H9 (cell line): ENCODE results near the gene KIF7. TPM values are rescaled to one million over a fixed set of nuclear protein-coding genes. Genes with fewer than 3 reads are reported as not detected.

Experiments used
- DNase-seq: peaks from one replicate; pipeline ENCODE4 v3.0.0-alpha.2; 2017
- H2AFZ ChIP-seq: one replicate; pipeline ENCODE4 v1.6.1; 2013; ENCODE audit warnings: mild to moderate bottlenecking, low read length, control low read depth, moderate library complexity
- H2AK5ac ChIP-seq: 2 replicates; pipeline ENCODE4 v1.6.1; 2013; ENCODE audit warnings: low read length, control low read depth, mixed read lengths; ENCODE audit not compliant: insufficient read length
- H2BK120ac ChIP-seq: one replicate; pipeline ENCODE4 v1.6.1; 2013; ENCODE audit warnings: low read depth, mild to moderate bottlenecking, low read length, control low read depth, inconsistent platforms; ENCODE audit not compliant: poor library complexity, severe bottlenecking
- H2BK12ac ChIP-seq: 2 replicates; pipeline ENCODE4 v1.6.1; 2013; ENCODE audit warnings: low read length, control low read depth, mixed read lengths, low read depth; ENCODE audit not compliant: insufficient read length
- H2BK15ac ChIP-seq: 2 replicates; pipeline ENCODE4 v1.6.1; 2013; ENCODE audit warnings: low read depth, low read length, control low read depth
- H2BK20ac ChIP-seq: one replicate; pipeline ENCODE4 v1.6.1; 2013; ENCODE audit warnings: low read depth, mild to moderate bottlenecking, low read length, control low read depth, inconsistent platforms; ENCODE audit not compliant: poor library complexity, severe bottlenecking
- H2BK5ac ChIP-seq: 2 replicates; pipeline ENCODE4 v1.6.1; 2013; ENCODE audit warnings: low read length, control low read depth, mixed read lengths; ENCODE audit not compliant: insufficient read length
- H3K14ac ChIP-seq: 2 replicates; pipeline ENCODE4 v1.6.1; 2013; ENCODE audit warnings: low read length, control low read depth; ENCODE audit not compliant: insufficient read depth
- H3K18ac ChIP-seq: 2 replicates; pipeline ENCODE4 v1.6.1; 2013; ENCODE audit warnings: low read depth, mild to moderate bottlenecking, mixed read lengths, low read length, control low read depth; ENCODE audit not compliant: insufficient read length
- H3K23ac ChIP-seq: 2 replicates; pipeline ENCODE4 v1.6.1; 2013; ENCODE audit warnings: low read length, control low read depth, mixed read lengths, low read depth; ENCODE audit not compliant: insufficient read length
- H3K23me2 ChIP-seq: 2 replicates; pipeline ENCODE4 v1.6.1; 2013; ENCODE audit warnings: low read depth, mild to moderate bottlenecking, mixed read lengths, low read length, control low read depth; ENCODE audit not compliant: insufficient read length, poor library complexity, severe bottlenecking
- H3K27ac ChIP-seq: 2 replicates; pipeline ENCODE4 v1.5.1; 2013; ENCODE audit warnings: low read length, control low read depth, mixed read lengths, low read depth; ENCODE audit not compliant: insufficient read length
- H3K27me3 ChIP-seq: 2 replicates; pipeline ENCODE4 v1.6.1; 2013; ENCODE audit warnings: low read length, control low read depth, inconsistent platforms; ENCODE audit not compliant: insufficient read depth
- H3K4ac ChIP-seq: 2 replicates; pipeline ENCODE4 v1.6.1; 2013; ENCODE audit warnings: low read depth, mild to moderate bottlenecking, control low read depth, inconsistent platforms, low read length, moderate library complexity
- H3K4me1 ChIP-seq: 2 replicates; pipeline ENCODE4 v1.6.1; 2013; ENCODE audit warnings: low read length, control low read depth, inconsistent platforms; ENCODE audit not compliant: insufficient read depth
- H3K4me2 ChIP-seq: 2 replicates; pipeline ENCODE4 v1.6.1; 2013; ENCODE audit warnings: low read length, control low read depth, mixed read lengths; ENCODE audit not compliant: insufficient read length, insufficient read depth
- H3K56ac ChIP-seq: 2 replicates; pipeline ENCODE4 v1.6.1; 2013; ENCODE audit warnings: low read depth, mild to moderate bottlenecking, mixed read lengths, low read length, control low read depth; ENCODE audit not compliant: insufficient read length
- H3K79me1 ChIP-seq: 2 replicates; pipeline ENCODE4 v1.6.1; 2013; ENCODE audit warnings: low read depth, mild to moderate bottlenecking, moderate library complexity, low read length, control low read depth, inconsistent platforms; ENCODE audit not compliant: insufficient read depth, poor library complexity, severe bottlenecking
- H3K79me2 ChIP-seq: 2 replicates; pipeline ENCODE4 v1.6.1; 2013; ENCODE audit warnings: low read length, control low read depth, inconsistent platforms; ENCODE audit not compliant: insufficient read depth
- H3K9ac ChIP-seq: 2 replicates; pipeline ENCODE4 v1.6.1; 2013; ENCODE audit warnings: low read length, control low read depth, mixed read lengths; ENCODE audit not compliant: insufficient read length; ENCODE audit errors: extremely low read depth
- H3K9me3 ChIP-seq: one replicate; pipeline ENCODE4 v1.6.1; 2013; ENCODE audit warnings: low read depth, low read length, inconsistent platforms; ENCODE audit not compliant: control insufficient read depth
- H3T11ph ChIP-seq: one replicate; pipeline ENCODE4 v1.6.1; 2013; ENCODE audit warnings: mild to moderate bottlenecking, low read length, control low read depth, inconsistent platforms
- H4K20me1 ChIP-seq: one replicate; pipeline ENCODE4 v1.6.1; 2013; ENCODE audit not compliant: control insufficient read depth, insufficient read length, insufficient read depth
- H4K5ac ChIP-seq: 2 replicates; pipeline ENCODE4 v1.6.1; 2013; ENCODE audit warnings: low read depth, mild to moderate bottlenecking, mixed read lengths, low read length, control low read depth; ENCODE audit not compliant: insufficient read length
- H4K8ac ChIP-seq: replicated peaks from 2 replicates; pipeline ENCODE4 v1.6.1; 2013; ENCODE audit warnings: low read length, control low read depth, mixed read lengths, low read depth; ENCODE audit not compliant: insufficient read length
- H4K91ac ChIP-seq: 2 replicates; pipeline ENCODE4 v1.6.1; 2013; ENCODE audit warnings: low read depth, mild to moderate bottlenecking, moderate library complexity, mixed read lengths, low read length, control low read depth; ENCODE audit not compliant: insufficient read length
- H3K27ac Mint-ChIP-seq, 3 experiments: 2 replicates in 2 of 3; 3 replicates in 1 of 3; pipeline ENCODE4 v1.8.0; 2020 to 2021; ENCODE audit warnings: mixed read lengths in 3 of 3, mild to moderate bottlenecking in 1 of 3, moderate library complexity in 1 of 3
- H3K27me3 Mint-ChIP-seq: 2 replicates; pipeline ENCODE4 v1.8.0; 2021; ENCODE audit warnings: low read depth, mild to moderate bottlenecking, moderate library complexity, mixed read lengths
- H3K36me3 Mint-ChIP-seq, 3 experiments: 2 replicates in 2 of 3; 3 replicates in 1 of 3; pipeline ENCODE4 v1.8.0; 2020 to 2021; ENCODE audit warnings: low read depth in 3 of 3, mixed read lengths in 3 of 3; ENCODE audit not compliant: insufficient read depth in 1 of 3
- H3K4me1 Mint-ChIP-seq, 2 experiments: 2 replicates each; pipeline ENCODE4 v1.8.0; 2020; ENCODE audit warnings: mixed read lengths in 2 of 2
- H3K4me3 Mint-ChIP-seq, 2 experiments: 2 replicates in 1 of 2; 3 replicates in 1 of 2; pipeline ENCODE4 v1.8.0; 2020 to 2021; ENCODE audit warnings: mild to moderate bottlenecking in 2 of 2, mixed read lengths in 2 of 2, moderate library complexity in 1 of 2
- H3K9me3 Mint-ChIP-seq, 2 experiments: 2 replicates in 1 of 2; 3 replicates in 1 of 2; pipeline ENCODE4 v1.8.0; 2020; ENCODE audit warnings: mild to moderate bottlenecking in 2 of 2, mixed read lengths in 2 of 2, moderate library complexity in 1 of 2
- WGBS: extraction: QIAGEN DNeasy Blood & Tissue Kit; methylation state at CpG from one replicate; pipeline ENCODE4 v1.1.7; 2013; ENCODE audit warnings: missing lambda C conversion rate, low lambda C conversion rate, mixed read lengths; ENCODE audit not compliant: insufficient read length; ENCODE audit errors: extremely low coverage; 5-methylcytosine and 5-hydroxymethylcytosine counted together
- total RNA-seq: library from RNA; stranded (reverse); gene quantifications from 2 replicates; pipeline ENCODE4 v1.2.1, GENCODE V29; 2021
- TF ChIP-seq, protein P1 (sequence below): fragments of 200-600 bp; sonication (generic); conservative IDR thresholded peaks from 3 replicates; pipeline ENCODE4 v1.8.0; 2021; ENCODE audit warnings: antibody characterized with exemption, mild to moderate bottlenecking

Gene KIF7
- total RNA-seq, 1 experiment from 2014 or later: 22.0 TPM

DNA sequence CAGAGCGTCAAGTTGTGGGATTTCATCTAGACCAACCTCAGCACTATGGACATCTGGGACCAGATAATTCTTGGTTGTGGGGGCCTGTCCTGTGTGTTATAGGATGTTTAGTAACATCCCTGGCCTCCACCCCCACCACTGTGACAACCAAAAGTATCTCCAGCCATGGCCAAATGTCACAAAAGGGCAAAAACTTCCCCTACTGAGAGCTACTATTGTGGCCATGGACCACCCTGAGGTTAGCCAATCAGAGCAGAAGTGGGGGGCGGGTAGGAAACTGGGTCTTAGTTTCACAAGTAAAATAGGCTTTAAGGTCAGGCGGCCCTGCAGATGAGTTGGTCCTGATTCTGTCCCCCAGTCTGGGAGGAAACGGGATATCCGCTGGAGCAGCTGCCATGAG lies 25.4 kb downstream of the KIF7 start:
- no peak overlapping the region for H2BK5ac ChIP-seq
- no peak overlapping the region for H3K9ac ChIP-seq
- Mint-ChIP-seq H3K27me3 (peaks cover 5% of the 10 kb centered on the region), H3K9me3 (peaks cover 21 to 32% of the 10 kb centered on the region in 2 experiments), H3K4me1 (peaks cover 0 to 4% of the 10 kb centered on the region in 2 experiments; a peak in 1 of 4 replicates), H3K36me3 (peaks cover 78 to 97% (median 95%) of the 10 kb centered on the region in 3 experiments), H3K27ac (peak overlapping the region in 2 of 3 experiments; percentile 44 to 55; a peak in 2 of 7 replicates), H3K4me3 (no peak overlapping the region)
- no peak overlapping the region for H2AFZ ChIP-seq
- no peak overlapping the region for H3K4me2 ChIP-seq
- no peak overlapping the region for H3K14ac ChIP-seq
- H3K79me2 ChIP-seq: no peaks in the 10 kb centered on the region
- no peak for DNase-seq
- no peaks in the 10 kb centered on the region for H3K79me1 ChIP-seq
- no peak overlapping the region for H3K56ac ChIP-seq
- no peak overlapping the region for H2AK5ac ChIP-seq
- no peak overlapping the region for H3T11ph ChIP-seq
- no peaks in the 10 kb centered on the region for H3K23me2 ChIP-seq
- no peaks in the 10 kb centered on the region for H3K9me3 ChIP-seq
- no peak overlapping the region for H4K91ac ChIP-seq
- no peak overlapping the region for H3K4ac ChIP-seq
- TF ChIP-seq, protein P1, sequence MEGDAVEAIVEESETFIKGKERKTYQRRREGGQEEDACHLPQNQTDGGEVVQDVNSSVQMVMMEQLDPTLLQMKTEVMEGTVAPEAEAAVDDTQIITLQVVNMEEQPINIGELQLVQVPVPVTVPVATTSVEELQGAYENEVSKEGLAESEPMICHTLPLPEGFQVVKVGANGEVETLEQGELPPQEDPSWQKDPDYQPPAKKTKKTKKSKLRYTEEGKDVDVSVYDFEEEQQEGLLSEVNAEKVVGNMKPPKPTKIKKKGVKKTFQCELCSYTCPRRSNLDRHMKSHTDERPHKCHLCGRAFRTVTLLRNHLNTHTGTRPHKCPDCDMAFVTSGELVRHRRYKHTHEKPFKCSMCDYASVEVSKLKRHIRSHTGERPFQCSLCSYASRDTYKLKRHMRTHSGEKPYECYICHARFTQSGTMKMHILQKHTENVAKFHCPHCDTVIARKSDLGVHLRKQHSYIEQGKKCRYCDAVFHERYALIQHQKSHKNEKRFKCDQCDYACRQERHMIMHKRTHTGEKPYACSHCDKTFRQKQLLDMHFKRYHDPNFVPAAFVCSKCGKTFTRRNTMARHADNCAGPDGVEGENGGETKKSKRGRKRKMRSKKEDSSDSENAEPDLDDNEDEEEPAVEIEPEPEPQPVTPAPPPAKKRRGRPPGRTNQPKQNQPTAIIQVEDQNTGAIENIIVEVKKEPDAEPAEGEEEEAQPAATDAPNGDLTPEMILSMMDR: no peak
- no CpG with 5 or more reads among the region's 5 CpGs for WGBS
- no peak overlapping the region for H2BK120ac ChIP-seq
- no peak overlapping the region for H4K5ac ChIP-seq
- H3K23ac ChIP-seq: no peak overlapping the region
- H3K4me1 ChIP-seq: no peaks in the 10 kb centered on the region
- H2BK15ac ChIP-seq: no peak overlapping the region
- no peak overlapping the region for H4K8ac ChIP-seq
- no peak overlapping the region for H3K27ac ChIP-seq
- no peak overlapping the region for H3K18ac ChIP-seq
- H2BK20ac ChIP-seq: no peak overlapping the region
- no peak overlapping the region for H2BK12ac ChIP-seq
- H4K20me1 ChIP-seq: no peaks in the 10 kb centered on the region
- H3K27me3 ChIP-seq: no peaks in the 10 kb centered on the region
